GM19395 (cell line): Measurements from ENCODE around the gene ABCB6.
"Not testable (repeated sequence)": the region's sequence is repeated elsewhere in the genome, so short reads cannot be mapped to it uniquely, and the experiment has no call there.

Source experiments
- ATAC-seq: cut with Tn5 transposase; IDR thresholded peaks from one replicate; pipeline ENCODE4 v1.9.1; 2021; ENCODE audit warnings: mild to moderate bottlenecking, moderate library complexity; ENCODE audit not compliant: unreplicated experiment

The ABCB6 gene

GRCh38 chr2:219214141-219214540, 4.6 kb downstream of the ABCB6 start:
- ATAC-seq, result no peak

- no peak for ATAC-seq
These were observed 5.2 kb downstream of the ABCB6 start for GRCh38 chr2:219213486-219214071.

- no peak for ATAC-seq
These were observed 5.7 kb downstream of the ABCB6 start for GRCh38 chr2:219213026-219213415.

DNA sequence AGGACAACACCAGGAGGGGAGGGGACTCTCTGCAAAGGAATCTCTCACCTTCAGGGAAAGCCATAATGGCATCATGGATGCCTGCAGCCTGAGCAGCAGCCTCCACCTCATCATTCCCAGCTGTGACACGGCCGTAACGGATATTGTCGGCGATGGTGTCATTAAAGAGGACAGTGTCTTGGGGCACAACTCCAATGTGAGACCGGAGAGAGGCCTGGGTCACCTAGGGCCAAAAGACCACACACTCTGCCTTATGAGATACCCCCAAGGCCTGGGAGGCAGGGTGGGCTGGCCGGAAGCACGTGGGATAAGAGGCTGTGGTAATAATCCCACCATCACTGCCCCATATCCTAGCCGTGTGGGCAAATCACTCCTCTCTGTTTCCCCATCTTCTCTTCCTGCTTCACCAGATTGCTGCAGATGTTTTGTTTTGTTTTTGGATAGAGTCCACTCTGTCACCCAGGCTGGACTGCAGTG, 7.8 kb downstream of the ABCB6 start:
- no peak for ATAC-seq

GRCh38 chr2:219210196-219210885, 8.4 kb downstream of the ABCB6 start:
- no peak for ATAC-seq

GRCh38 chr2:219209236-219210195, 9.2 kb downstream of the ABCB6 start:
- ATAC-seq, result no peak

DNA sequence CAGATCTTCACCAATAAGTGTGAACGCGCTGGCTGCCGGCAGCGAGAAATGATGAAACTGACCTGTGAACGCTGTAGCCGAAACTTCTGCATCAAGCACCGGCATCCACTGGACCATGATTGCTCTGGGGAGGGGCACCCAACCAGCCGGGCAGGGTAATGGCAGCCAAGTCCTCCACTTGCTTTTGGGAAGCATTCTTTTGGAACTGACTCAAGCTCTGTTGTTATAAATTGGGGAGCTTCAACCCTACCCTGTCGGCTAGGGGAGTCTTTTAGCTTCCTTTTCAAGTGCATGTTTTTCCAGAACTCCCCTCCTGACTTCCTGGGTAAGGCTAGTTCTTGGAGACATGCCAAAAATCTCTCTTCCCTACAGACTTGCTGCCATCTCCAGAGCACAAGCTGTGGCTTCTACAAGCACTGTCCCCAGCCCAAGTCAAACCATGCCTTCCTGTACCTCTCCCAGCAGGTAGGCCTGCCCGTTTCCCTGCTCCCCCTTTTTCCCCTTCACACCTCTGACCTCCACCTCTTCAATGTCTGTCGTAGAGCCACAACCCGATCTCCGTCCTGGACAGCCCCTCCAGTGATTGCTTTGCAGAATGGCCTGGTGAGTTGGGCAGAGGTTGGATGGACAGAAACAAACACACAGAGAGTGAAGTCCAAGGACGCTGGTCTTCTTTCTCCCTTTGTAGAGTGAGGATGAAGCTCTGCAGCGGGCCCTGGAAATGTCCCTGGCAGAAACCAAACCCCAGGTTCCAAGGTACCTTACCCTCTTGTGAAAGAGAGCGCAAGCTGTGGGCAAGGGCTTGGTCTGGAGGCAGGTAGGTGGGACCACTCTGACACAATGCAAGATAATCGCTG, 10.6 kb downstream of the ABCB6 start:
- ATAC-seq, result no peak

GRCh38 chr2:219207134-219207883, 11.4 kb downstream of the ABCB6 start:
- ATAC-seq, result no peak

- ATAC-seq, result peak; percentile 95
These were observed 12.2 kb downstream of the ABCB6 start, which contains the start of gene ZFAND2B for GRCh38 chr2:219206328-219207133. Gene ZFAND2B, plus strand, starts transcription at chr2:219206782. Its CDS starts 206 bp downstream, at chr2:219206988.

- no peak for ATAC-seq
These were observed 12.8 kb downstream of the ABCB6 start for GRCh38 chr2:219205981-219206327.

- no peak for ATAC-seq
These were observed 13.6 kb downstream of the ABCB6 start for GRCh38 chr2:219205165-219205538.

GRCh38 chr2:219204425-219205164, 14.2 kb downstream of the ABCB6 start:
- no peak for ATAC-seq

DNA sequence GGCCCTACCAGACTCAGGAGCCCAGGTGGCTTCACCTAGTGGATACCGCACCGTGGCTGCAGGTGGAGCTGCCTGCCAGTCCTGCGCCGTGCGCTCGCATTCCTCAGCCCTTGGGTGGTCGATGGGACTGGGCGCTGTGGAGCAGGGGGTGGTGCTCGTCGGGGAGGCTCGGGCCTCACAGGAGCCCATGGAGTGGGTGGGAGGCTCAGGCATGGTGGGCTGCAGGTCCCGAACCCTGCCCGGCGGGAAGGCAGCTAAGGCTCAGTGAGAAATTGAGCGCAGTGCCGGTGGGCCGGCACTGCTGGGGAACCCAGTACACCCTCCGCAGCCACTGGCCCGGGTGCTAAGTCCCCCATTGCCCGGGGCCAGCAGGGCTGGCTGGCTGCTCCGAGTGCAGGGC, 17.4 kb downstream of the ABCB6 start:
- not testable (repeated sequence) for ATAC-seq

- ATAC-seq, result not testable (repeated sequence)
These were observed 18.0 kb downstream of the ABCB6 start for GRCh38 chr2:219200502-219201326.

GRCh38 chr2:219199470-219200211, 19.1 kb downstream of the ABCB6 start:
- ATAC-seq, result no peak

DNA sequence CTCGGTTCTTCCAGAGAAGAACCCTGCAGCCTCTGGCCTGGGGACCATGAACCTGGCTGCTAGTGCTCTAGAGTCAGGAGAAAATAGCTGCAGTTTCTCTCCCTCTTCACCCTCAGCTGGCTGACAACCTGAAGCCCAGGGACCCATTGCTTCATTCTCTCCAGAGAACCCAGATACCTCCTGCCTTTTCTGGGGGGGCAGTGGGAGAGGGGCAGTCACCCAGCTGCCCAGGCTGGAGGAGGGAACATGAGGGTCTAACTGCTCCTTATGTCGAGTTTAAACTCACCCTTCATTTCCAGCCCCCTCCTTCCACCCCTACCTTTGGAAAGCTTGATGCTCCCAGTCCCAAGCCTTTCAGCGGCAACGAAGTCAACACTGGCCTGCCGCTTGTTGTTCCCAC, 19.8 kb downstream of the ABCB6 start:
- ATAC-seq, result no peak

DNA sequence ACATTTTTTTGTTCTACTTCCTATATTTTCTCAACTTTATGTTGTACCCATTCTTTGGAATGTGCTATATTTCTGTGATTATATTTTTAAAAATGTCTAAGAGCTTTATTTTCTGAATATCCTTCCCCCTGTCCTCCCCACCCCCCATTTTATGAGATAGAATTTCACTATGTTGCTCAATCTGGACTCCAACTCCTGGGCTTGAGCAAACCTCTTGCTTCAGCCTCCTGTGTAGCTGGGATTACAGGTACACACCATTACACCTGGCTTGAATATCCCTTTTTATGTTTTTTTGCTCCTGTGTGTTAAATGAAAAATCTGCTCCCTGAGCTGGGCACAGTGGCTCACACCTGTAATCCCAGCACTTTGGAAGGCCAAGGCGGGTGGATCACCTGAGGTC, 21.4 kb downstream of the ABCB6 start:
- ATAC-seq, result no peak
